Chondrocyte (in vitro differentiated cells): Measurements from ENCODE around the gene OSM. TPM values are rescaled to one million over a fixed set of nuclear protein-coding genes. Genes with fewer than 3 reads are reported as not detected.
"Not testable (repeated sequence)": the region's sequence is repeated elsewhere in the genome, so short reads cannot be mapped to it uniquely, and the experiment has no call there.

Experiments
- DNase-seq: peaks from one replicate; pipeline ENCODE4 v3.0.0; 2021; ENCODE audit warnings: mixed read lengths, low spot score
- H3K27ac Mint-ChIP-seq: one replicate; pipeline ENCODE4 v1.8.0; 2021; ENCODE audit warnings: mild to moderate bottlenecking, moderate library complexity, mixed read lengths; ENCODE audit not compliant: unreplicated experiment
- H3K27me3 Mint-ChIP-seq: 2 replicates; pipeline ENCODE4 v1.8.0; 2021; ENCODE audit warnings: low read depth, mixed read lengths
- H3K36me3 Mint-ChIP-seq: 2 replicates; pipeline ENCODE4 v1.8.0; 2021; ENCODE audit warnings: low read depth, mixed read lengths
- H3K4me1 Mint-ChIP-seq: 2 replicates; pipeline ENCODE4 v1.8.0; 2021; ENCODE audit warnings: low read depth, mild to moderate bottlenecking, mixed read lengths
- H3K4me3 Mint-ChIP-seq: one replicate; pipeline ENCODE4 v1.8.0; 2021; ENCODE audit warnings: mild to moderate bottlenecking, moderate library complexity, mixed read lengths; ENCODE audit not compliant: unreplicated experiment
- H3K9me3 Mint-ChIP-seq: 2 replicates; pipeline ENCODE4 v1.8.0; 2021; ENCODE audit warnings: low read depth, mixed read lengths
- CTCF ChIP-seq: fragments of 200-600 bp; sonication (generic); IDR thresholded peaks from 2 replicates; pipeline ENCODE4 v1.5.0; 2021; ENCODE audit warnings: antibody characterized with exemption, mild to moderate bottlenecking, moderate library complexity
- total RNA-seq: library from RNA; stranded (reverse); gene quantifications from 3 replicates; pipeline ENCODE4 v1.2.1, GENCODE V29; 2021

The OSM gene
- total RNA-seq, 1 donor from 2014 or later = not detected

DNA sequence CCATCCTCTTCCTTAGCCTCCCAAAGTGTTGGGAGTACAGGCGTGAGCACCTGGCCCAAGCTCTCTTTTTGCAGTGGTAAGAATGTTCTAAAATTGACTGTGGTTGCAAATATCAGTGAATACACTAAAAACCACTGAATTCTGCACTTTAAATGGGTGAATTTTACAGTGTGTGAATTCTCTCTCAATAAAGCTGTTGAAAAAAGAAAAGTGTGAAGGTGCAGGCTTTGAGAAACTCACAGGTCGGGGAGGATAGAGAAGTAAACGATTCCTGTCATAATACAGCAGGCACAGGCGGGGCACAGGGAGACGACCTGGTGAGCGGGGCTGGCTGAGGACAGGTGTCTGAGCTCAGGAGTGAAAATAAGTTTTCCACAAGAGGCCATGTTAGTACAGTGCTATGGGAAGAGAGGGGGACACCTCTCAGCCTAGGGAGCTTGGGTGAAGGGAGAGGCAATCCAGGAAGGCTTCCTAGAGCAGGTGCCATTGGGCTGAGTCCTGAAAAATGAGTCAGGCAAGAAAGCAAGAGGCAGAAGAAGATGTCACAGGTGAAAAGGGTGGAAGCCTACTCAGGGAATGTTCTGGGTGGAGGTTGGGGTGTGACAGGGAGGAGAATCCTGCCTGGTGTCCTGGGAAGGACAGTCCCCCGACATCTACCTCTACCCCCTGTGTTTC, 46.2 kb downstream of the OSM start:
- no peak for TF ChIP-seq CTCF
- Mint-ChIP-seq H3K27me3 (no peaks in the 10 kb centered on the region), H3K4me1 (peaks cover 53% of the 10 kb centered on the region), H3K9me3 (peaks cover 5% of the 10 kb centered on the region), H3K36me3 (no peaks in the 10 kb centered on the region), H3K27ac (no peak overlapping the region), H3K4me3 (no peak overlapping the region)
- no peak for DNase-seq

DNA sequence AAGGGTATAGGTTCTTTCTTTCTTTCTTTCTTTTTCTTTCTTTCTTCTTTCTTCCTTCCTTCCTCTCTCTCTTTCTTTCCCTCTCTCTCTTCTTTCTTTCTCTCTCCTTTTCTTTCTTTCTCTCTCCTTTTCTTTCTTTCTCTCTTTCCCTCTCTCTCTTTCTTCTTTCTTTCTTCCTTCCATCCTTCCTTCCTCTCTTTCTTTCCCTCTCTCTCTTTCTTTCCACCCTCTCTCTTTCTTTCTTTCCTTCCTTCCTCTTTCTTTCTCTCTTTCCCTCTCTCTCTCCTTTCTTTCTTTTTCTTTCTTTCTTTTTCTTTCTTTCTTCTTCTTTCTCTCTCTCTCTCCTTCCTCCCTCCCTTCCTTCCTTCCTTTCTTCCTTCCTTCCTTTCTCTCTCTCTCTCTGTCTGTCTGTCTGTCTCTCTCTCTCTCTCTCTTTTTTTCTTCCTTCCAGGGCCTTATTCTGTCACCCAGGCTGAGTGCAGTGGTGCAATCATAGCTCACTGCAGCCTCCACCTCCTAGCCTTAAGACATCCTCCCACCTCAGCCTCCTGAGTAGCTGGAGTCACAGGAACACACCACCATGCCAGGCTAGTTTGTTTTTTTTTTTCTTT, 46.9 kb downstream of the OSM start:
- no peak for TF ChIP-seq CTCF
- DNase-seq = no peak
- H3K36me3 Mint-ChIP-seq = no peaks in the 10 kb centered on the region
- no peak overlapping the region for H3K27ac Mint-ChIP-seq
- no peaks in the 10 kb centered on the region for H3K9me3 Mint-ChIP-seq
- H3K27me3 Mint-ChIP-seq = no peaks in the 10 kb centered on the region
- no peak overlapping the region for H3K4me3 Mint-ChIP-seq
- H3K4me1 Mint-ChIP-seq = peaks cover 46% of the 10 kb centered on the region

DNA sequence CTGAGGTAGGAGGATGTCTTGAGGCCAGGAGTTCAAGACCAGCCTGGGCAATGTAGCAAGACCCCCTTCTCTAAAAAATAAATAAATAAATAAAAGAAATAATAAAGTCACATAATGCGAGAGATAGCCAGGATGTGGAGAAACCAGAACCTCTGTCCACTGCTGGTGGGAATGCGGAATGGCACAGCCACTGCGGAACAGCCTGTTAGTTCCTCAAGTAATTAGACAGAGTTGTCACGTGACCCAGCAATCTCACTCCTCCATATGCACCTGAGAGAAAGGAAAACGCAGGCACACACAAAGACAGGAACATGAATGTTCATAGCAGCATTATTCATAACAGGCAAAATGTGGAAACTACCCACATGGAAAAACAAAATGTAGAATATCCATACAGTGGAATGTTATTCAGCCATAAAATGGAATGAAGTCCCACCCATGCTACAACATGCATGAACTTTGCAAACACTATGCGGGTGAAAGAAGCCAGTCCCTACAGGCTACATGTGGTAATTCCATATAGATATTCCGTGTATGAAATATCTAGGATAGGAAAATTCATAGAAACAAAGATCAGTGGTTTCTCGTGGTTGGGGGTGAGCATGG, 47.5 kb downstream of the OSM start:
- peak; percentile 66 for TF ChIP-seq CTCF

DNA sequence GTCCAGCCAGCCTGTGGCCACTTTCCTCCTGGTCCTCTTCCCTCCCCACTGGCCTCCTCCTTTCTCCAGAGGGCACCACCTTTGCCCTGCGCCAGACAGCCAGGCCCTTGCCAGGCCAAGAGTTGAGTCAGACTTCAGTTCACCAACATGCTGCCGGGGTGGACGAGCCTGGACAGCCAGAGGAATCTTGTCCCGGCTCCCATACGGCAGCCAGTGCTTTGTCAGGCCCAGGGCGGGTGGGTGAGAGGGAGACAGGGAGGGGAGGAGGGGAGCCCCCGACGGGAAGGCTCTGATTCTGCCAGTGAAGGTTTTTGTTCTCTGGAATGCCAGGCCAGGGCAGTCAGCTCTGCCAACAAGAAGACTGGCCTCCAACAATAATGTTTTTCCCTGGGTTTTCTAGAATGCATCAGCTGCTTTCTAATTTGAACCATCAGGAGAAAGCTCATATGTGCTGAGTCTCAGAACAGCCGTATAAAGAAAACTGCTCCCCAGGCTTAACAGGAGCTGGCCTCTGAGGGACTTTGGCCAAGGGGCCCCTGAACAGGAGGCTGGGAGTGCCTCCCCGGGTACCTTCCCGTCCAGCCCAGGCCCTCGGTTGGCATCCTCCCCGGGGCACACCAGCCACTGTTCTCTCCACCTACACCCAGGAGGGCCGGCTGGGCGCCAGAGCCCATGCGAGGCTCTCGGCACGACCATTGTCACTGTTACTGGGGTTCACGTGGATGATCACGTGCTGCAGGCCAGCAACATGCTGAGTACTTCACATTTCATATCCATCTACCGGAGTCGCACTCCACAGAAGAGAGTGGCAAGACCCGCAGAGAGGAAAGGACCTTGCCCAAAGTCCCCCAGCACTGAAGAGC, 48.7 kb downstream of the OSM start:
- Mint-ChIP-seq H3K9me3 (no peaks in the 10 kb centered on the region), H3K27ac (peak overlapping the region; percentile 92), H3K4me3 (no peak overlapping the region), H3K36me3 (no peaks in the 10 kb centered on the region), H3K4me1 (peaks cover 36% of the 10 kb centered on the region), H3K27me3 (no peaks in the 10 kb centered on the region)
- DNase-seq = no peak
- no peak for TF ChIP-seq CTCF

More for the DNA sequence above, 47.5 kb downstream of the OSM start:
- Mint-ChIP-seq H3K4me3 (no peak overlapping the region), H3K27ac (no peak overlapping the region), H3K9me3 (no peaks in the 10 kb centered on the region), H3K27me3 (no peaks in the 10 kb centered on the region), H3K36me3 (no peaks in the 10 kb centered on the region), H3K4me1 (peaks cover 40% of the 10 kb centered on the region)
- DNase-seq = no peak

DNA sequence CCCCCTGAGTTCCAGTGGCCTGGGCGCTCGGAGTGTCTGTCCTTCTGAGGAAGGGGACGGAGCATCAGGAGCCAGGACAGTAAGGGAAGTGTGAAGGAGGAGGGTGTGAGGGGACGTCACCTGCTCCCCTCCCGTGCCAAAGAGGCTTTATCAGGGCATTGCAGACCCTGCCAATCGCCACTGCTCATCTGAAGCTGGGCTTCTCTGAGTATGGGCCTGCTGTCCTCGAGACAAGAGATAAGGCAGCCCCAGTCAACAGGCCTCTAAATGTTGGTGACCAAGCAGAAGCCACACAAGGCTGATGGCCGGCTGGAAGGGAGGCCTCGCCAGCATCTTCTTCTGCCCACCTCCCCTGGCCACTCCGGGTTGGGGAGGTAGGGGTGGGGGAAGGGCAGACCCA, 49.9 kb downstream of the OSM start:
- Mint-ChIP-seq H3K36me3 (no peaks in the 10 kb centered on the region), H3K4me1 (peaks cover 45% of the 10 kb centered on the region), H3K9me3 (no peaks in the 10 kb centered on the region), H3K27me3 (no peaks in the 10 kb centered on the region), H3K4me3 (no peak overlapping the region), H3K27ac (no peak overlapping the region)
- DNase-seq = no peak
- TF ChIP-seq CTCF = no peak

DNA sequence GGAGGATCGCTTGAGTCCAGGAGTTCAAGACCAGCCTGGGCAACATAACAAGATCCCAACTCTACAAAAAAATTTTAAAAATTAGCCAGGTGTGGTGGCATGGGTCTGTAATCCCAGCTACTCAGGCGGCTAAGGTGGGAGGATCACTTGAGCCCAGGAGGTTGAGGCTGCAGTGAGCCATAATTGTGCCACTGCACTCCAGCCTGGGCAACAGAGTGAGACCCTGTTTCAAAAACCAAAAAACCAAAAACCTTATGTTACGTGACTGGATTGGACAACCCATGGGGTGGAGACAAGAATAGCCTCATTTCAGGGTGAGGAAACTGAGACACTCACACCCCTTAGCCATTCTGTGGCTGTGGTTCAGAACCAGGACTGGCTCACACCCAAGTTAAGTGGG, 50.4 kb downstream of the OSM start:
- H3K36me3 Mint-ChIP-seq, H3K27ac Mint-ChIP-seq, H3K27me3 Mint-ChIP-seq, H3K4me3 Mint-ChIP-seq, H3K9me3 Mint-ChIP-seq: not testable (repeated sequence)
- DNase-seq = peak; percentile 17
- peaks cover 45% of the 10 kb centered on the region for H3K4me1 Mint-ChIP-seq
